Activated CD4-positive, CD25-positive, alpha-beta regulatory T cell treated with anti-CD3 and anti-CD28 coated beads, Interleukin-2, amount 50 U/mL, for 72 hours (primary cell): ENCODE measurements around the gene SIGLEC1.
A peak's percentile ranks its signal among the peaks of the same experiment; 100 is the strongest.

ENCODE experiments used
- DNase-seq: peaks from one replicate; pipeline ENCODE4 v3.0.0; 2021

The SIGLEC1 gene

DNA sequence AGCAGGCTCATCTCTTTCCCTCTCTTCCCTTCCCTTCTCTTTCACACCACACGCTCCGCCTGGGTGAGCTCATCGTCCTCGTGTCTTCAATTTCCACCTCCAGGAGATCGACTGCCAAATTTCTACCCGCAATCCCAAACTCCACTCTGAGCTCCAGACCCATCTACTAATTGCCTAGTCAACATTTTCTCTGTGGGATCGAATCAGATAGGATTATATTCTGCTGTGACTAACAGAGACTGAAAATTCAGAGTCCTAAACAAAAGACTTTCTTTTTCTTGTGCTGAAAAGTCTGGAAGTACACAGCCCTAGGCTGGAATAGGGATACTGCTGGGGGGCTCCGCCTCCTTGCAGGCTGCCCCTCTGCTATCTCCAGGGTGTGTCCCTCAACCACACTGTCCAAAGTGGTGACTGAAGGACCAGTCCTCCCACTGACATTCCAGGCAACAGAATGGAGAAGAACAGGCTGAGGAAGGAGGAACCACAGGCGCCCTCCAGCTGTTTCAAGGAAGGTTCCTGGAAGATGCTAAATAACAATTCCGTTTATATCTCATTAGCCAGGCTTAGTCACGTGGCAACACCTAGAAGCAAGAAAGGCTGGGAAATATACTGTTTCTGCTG, 15.1 kb upstream of the SIGLEC1 start:
- DNase-seq, result no peak

- DNase-seq, result no peak
Measured at GRCh38 chr20:3724356-3724755, 12.0 kb upstream of the SIGLEC1 start.

GRCh38 chr20:3723284-3723683, 10.9 kb upstream of the SIGLEC1 start:
- DNase-seq, result no peak

GRCh38 chr20:3721912-3722311, 9.5 kb upstream of the SIGLEC1 start:
- no peak for DNase-seq

DNA sequence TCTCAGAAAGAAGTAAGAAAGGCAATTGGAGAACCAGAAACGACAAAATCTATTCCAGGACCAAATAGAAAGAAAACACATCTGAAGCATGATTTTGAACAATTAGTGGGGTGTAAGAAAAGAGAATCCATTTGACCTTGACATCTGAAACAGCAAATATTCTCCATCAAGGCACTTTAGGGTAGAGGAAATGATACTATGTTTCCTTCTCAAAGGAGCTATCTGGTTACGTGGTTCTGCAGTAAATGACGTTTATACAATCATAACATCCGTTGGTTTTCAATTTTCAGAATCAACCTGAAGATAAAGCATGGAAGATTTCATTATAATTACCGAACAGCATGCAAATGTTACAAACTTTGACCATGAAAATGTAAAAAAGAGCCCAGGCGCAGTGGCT, 8.2 kb upstream of the SIGLEC1 start:
- DNase-seq, result no peak

DNA sequence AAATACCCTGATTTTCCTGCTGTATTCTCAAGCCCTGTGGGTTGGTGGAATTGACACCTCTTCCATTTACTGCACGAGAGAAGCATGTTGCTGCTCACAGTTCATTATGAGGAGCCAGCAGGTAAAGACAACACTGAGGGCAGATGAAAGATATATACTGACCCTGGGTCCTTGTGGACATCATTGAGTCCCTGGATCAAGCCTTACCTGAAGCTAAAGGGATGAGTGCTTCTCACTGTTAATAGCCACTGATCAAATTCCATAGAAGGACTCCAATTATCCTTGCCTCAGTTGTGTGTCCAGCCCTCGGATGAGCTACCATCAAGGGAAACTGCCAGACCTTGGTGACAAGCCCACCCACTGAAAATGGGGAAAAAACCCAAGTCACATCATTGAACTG, 7.7 kb upstream of the SIGLEC1 start:
- DNase-seq, result no peak

DNA sequence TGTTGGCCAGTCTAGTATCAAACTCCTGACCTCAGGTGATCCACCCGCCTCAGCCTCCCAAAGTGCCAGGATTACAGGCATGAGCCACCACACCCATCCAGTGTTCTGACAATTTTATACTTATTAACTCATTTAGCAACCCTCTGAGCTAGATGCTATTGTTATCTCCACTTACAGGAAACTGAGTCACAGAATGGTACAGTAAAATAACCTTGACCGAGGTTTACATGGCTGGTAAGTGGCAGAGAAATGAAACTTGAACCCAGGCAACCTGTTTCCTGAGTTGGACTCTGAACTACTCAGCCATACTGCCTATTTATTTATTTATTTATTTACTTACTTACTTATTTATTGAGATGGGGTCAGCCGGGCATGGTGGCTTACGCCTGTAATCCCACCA, 6.6 kb upstream of the SIGLEC1 start:
- no peak for DNase-seq

DNA sequence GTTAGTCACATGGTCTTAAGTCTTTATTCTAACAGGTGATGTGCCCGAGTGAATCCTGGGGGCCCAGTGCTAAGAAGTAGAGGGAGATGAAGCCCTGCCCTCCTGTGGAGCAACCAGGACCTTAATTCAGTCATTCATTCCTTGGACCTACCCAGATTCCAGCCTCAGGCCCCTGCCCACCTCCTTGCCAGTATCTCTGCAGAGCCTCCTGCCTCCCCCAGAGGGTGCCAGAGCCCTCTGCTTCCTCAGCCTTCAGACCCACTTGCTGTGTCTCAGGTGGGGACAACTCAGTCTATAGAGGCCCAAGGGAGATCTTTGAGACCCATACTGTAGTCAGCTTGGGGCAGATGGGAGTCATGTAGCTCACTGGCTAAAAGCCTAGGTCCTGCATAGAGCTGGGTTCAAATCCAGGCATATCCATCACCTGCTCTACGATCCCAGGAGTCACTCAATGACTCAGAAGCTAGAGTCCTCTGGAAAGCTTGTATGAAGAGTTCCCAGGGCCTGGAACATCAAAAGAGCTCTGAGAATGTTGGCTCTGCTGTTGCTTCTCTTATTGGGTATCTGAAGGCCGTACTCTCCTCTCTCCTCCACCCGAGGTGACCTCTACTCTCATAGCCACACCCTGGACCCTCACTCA, 3.9 kb upstream of the SIGLEC1 start:
- no peak for DNase-seq

DNA sequence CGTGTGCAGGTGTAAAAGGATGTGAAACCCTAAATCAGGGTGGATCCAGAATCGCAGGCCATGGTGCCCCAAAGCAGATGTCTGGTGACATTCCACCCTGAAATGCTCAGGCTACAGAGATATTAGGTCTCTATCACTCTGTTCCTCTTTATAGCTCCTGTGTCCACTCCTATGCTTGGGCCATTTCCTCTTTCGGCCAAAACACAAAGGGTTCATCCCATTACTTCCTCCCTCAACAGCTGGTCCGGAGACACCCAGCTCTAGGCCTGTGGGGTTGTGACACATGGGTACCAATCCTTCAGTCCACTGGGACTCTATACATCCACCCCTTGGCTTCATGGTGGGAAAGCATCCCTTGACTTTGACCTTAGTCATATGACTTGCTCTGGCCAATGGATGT, 1.7 kb upstream of the SIGLEC1 start:
- DNase-seq, result no peak

DNA sequence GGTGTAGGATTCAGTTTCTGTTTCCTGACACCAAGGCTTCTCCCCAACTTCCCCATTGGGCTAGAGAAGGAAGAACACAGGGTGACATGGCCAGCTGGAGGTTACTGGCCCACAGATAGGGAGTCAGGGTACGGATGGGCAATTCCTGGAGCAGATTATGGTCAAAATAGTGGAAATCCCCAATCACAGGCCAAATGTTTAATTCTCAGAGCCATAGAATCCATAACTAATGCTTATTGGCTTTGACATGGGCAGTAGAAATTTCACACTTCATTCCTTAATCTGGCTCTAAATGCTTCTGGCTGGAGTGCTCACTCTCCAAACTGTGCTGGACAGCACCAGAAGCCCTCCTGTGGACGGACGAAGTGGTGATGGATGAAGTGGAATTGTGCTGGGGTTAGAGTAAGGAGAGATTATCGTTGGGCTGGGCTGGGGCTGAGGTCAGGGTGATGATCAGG, 887 bp downstream of the SIGLEC1 start:
- DNase-seq, result no peak

GRCh38 chr20:3710703-3711483, 1.5 kb downstream of the SIGLEC1 start:
- DNase-seq, result peak; percentile 85

DNA sequence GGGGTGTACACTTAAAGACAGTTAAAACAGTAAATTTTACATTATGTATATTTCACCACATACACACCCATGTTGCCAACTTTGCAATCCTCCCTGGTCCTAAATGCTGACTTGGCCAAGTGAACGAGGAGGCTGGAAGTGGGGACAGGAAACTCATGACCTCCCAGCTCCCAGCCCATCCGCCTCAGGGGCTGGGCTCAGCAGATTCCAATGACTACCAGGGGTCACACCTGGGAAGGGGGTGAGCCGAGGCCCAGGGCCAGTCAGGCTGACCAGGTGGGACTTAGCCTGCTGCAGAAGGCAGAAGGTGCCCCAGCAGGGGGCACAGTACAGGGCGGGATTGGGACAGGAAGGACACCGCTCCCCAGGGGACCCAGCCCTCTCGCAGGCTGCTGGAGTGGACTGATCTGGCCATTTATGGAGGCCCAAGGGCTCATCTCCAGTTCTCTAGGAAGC, 2.4 kb downstream of the SIGLEC1 start:
- no peak for DNase-seq

GRCh38 chr20:3707508-3707899, 4.9 kb downstream of the SIGLEC1 start:
- no peak for DNase-seq

DNA sequence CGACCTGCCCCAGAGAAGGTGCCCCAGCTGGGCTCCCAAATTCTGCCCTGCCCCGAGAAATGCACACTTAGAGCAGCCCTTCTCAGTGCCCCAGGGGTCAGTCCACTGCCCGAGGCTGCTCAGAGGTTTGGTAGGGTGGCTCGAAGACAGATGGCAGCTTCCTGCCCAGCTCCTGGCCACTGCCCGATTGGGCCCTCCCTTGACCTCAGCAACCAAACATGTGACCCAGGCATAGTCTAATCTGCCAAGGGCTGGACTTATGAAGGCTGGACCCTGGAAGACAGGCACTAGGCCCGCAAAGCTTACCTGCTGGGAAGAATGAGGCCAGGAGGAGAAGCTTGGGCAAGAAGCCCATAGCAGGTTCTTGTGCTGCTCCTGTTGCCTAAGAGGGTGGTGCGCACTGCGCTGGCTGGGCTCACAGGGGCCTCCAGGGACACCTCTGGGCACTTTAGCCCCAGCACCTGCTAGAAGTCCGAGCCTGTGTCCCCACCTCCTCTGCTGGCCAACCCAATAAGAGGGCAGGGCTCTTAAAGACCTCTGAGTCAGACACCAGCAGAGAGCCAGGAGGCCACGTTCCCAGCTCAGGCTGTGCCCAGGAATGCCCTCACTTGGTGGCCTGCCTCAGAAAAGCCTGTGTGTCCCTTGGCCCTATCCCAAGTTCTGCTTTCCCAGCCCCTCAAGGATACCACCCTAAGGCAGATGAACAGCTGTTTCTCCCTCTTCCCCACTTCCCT, 5.5 kb downstream of the SIGLEC1 start:
- no peak for DNase-seq

- no peak for DNase-seq
Measured at GRCh38 chr20:3705970-3706739, 6.2 kb downstream of the SIGLEC1 start.

GRCh38 chr20:3705491-3705969, 6.9 kb downstream of the SIGLEC1 start:
- no peak for DNase-seq

- no peak for DNase-seq
Measured at GRCh38 chr20:3704087-3704486, 8.3 kb downstream of the SIGLEC1 start.

DNA sequence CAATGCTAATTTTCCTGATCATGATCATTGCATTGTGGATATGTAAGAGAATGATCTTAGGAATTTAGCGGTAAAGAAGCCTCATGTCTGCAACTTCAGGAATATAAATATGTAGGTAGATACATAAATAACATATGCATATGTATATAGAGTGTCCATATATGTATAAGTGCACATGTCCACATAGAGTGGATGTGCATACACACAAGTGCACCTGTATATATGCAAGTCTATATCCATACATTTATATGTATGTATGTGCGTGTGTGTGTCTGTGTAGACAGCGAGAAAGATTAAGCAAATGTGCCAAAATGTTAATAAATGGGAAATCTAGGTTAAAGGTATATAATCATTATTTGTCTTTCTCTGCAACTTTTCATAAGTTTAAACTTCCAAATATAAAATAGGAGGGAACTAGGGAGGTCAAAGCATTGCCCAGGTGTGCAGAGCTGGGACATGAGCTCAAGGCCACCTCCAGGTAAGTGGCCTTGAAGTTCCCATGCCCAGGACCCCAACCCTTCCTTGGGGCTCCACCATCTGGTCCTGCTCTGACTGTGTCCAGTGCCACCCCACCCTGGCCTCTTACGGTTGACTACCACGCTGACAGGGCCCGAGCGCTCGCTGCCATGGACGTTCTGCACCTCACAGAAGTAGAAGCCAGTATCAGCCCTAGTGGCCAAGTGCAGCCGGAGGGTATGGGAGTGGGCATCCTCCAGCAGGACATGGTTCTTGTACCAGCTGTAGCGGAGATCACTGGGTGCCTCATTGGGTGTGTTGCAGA, 9.6 kb downstream of the SIGLEC1 start:
- no peak for DNase-seq

- DNase-seq, result no peak
Measured at GRCh38 chr20:3701061-3701998, 11.1 kb downstream of the SIGLEC1 start.

DNA sequence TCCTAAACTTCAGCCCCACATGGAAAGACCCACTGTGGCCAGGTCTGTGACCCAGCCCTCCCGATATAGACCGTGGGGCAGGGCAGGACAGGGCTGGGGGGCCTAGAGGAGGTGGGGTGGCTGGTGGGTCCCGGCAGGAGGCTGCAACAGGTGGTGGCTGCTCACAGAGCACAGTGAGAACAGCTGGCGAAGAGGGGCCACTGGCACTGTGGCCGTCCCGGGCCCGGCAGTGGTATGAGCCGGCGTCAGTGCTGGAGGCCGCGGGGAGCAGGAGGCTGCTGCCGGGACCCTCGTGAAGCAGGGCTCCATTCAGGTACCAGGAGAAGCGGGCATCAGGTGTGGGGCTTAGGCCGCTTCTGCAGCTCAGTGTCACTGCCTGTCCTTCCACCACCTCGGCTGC, 13.4 kb downstream of the SIGLEC1 start:
- no peak for DNase-seq
